ENCODE results near the gene PRRC2B. TPM values are rescaled to one million over a fixed set of nuclear protein-coding genes. Genes with fewer than 3 reads are reported as not detected.

PRRC2B gene
- total RNA-seq, 6 experiments from 2014 or later, result 130 to 173 (median 145) TPM

DNA sequence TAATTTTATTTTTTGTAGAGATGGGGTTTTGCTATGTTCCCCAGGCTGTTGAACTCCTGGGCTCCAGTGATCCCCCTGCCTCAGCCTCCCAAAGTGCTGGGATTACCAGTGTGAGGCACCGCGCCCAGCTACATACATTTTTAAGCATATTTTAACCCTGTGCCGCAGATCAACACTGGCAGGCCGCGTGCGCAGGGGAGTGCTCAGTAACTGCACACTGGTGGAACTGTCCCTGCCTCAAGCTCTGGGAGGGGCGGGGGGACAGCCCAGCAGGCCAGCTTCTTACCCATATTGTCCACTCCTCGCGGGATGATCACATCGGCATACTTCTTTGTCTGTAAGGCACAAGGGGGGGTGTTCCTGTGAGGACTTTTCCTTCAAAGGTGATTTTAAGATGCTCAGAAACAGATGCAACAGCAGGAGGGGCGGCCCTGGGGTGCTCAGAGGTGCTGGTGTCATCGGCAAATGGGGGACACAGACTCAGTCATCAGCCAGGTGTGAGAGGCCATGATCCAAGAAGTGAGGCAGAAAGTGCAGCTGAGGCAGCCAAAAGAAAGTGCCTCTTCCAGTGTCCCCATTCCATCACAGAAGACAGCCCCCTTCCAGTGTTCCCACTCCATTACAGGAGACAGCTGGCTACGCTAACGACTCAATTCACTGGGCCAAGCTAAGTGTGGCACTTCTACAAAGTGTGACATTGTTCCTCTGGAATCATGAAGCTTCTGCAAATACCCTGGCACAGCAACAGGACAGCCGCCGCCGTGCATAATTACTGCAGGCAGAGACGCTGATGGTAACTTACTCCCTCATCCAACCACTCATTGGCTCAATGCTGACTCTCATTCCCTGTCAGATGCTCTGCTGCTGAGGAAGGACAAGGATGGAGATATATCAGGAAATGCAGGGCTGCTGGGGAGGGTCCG, 132.0 kb downstream of the PRRC2B start:
- H3K36me3 Mint-ChIP-seq (ENCODE audit: low read depth), result peaks cover 18% of the 10 kb centered on the region; the same call in 1 of the 2 replicates
- no peaks in the 10 kb centered on the region for H3K9me3 Mint-ChIP-seq
- no peak overlapping the region for H3K4me3 Mint-ChIP-seq
- H3K4me1 Mint-ChIP-seq (ENCODE audit: low read depth), result peaks cover 19% of the 10 kb centered on the region
- no peak overlapping the region for H3K27ac Mint-ChIP-seq
- H3K27me3 Mint-ChIP-seq (ENCODE audit: insufficient read depth), result peaks cover 3% of the 10 kb centered on the region
- TF ChIP-seq, protein P1, sequence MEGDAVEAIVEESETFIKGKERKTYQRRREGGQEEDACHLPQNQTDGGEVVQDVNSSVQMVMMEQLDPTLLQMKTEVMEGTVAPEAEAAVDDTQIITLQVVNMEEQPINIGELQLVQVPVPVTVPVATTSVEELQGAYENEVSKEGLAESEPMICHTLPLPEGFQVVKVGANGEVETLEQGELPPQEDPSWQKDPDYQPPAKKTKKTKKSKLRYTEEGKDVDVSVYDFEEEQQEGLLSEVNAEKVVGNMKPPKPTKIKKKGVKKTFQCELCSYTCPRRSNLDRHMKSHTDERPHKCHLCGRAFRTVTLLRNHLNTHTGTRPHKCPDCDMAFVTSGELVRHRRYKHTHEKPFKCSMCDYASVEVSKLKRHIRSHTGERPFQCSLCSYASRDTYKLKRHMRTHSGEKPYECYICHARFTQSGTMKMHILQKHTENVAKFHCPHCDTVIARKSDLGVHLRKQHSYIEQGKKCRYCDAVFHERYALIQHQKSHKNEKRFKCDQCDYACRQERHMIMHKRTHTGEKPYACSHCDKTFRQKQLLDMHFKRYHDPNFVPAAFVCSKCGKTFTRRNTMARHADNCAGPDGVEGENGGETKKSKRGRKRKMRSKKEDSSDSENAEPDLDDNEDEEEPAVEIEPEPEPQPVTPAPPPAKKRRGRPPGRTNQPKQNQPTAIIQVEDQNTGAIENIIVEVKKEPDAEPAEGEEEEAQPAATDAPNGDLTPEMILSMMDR (IDR thresholded peaks at IDR 0.05), result no peak
- DNase-seq, result no peak

DNA sequence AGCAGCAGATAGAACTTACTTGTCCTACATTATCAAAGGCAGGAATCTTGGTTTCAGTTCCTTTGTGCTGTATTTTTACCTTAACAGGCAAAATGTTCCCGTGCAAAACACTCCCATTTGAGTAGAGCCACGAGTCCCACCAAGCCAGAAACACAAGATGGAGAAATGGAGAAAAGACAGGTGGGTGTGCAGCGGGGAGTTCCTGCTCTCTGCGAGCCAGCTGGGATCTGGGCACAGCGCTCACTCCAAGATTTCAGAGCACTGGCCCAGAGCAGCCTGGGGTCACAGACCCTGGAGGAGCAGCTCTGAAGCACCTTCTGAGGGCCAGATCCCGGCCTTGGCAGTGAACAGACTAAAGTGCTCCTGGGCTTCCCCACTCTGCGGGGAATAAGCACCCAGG, 134.3 kb downstream of the PRRC2B start:
- Mint-ChIP-seq H3K36me3 (ENCODE audit: low read depth) (peaks cover 13% of the 10 kb centered on the region; the same call in 1 of the 2 replicates), H3K4me1 (ENCODE audit: low read depth) (peaks cover 19% of the 10 kb centered on the region), H3K9me3 (no peaks in the 10 kb centered on the region), H3K4me3 (no peak overlapping the region), H3K27me3 (ENCODE audit: insufficient read depth) (peaks cover 2% of the 10 kb centered on the region), H3K27ac (no peak overlapping the region)
- DNase-seq, result no peak
- TF ChIP-seq, protein P1 (IDR thresholded peaks at IDR 0.05), result no peak

DNA sequence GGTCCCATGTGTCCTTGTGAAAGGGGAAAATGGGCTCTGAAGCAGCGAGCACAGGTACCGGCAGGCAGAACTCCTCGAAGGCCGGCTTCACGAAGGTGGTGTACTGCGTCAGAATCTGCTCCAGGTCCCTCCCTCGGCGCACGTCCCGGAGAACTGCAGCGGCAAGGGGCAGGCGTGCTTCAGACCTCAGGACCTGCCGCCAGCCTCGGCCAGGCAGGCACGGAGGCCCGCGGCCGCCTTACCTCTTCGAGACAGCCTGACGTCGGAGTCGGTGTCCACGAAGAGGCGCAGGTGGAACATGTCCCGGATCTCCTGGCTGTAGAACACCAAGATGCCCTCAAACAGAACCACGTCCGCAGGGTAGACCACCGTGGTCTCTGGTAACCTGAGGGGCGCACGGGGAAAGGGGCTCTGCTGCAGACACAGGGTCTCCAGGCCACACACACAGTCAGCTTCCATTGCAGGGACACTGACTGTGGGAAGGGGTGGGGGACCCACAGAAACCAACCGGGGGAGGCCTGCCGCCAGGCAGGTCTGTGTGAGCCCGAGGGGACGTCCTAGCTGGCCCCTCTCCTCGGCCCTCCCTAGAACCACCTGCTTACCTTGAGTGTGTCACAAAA, 135.1 kb downstream of the PRRC2B start:
- no peak for DNase-seq
- TF ChIP-seq, protein P1 (IDR thresholded peaks at IDR 0.05), result no peak
- peaks cover 13% of the 10 kb centered on the region; the same call in 1 of the 2 replicates for H3K36me3 Mint-ChIP-seq (ENCODE audit: low read depth)
- H3K27ac Mint-ChIP-seq, result no peak overlapping the region
- no peak overlapping the region for H3K4me3 Mint-ChIP-seq
- H3K27me3 Mint-ChIP-seq (ENCODE audit: insufficient read depth), result peaks cover 2% of the 10 kb centered on the region
- no peaks in the 10 kb centered on the region for H3K9me3 Mint-ChIP-seq
- peaks cover 19% of the 10 kb centered on the region for H3K4me1 Mint-ChIP-seq (ENCODE audit: low read depth)

DNA sequence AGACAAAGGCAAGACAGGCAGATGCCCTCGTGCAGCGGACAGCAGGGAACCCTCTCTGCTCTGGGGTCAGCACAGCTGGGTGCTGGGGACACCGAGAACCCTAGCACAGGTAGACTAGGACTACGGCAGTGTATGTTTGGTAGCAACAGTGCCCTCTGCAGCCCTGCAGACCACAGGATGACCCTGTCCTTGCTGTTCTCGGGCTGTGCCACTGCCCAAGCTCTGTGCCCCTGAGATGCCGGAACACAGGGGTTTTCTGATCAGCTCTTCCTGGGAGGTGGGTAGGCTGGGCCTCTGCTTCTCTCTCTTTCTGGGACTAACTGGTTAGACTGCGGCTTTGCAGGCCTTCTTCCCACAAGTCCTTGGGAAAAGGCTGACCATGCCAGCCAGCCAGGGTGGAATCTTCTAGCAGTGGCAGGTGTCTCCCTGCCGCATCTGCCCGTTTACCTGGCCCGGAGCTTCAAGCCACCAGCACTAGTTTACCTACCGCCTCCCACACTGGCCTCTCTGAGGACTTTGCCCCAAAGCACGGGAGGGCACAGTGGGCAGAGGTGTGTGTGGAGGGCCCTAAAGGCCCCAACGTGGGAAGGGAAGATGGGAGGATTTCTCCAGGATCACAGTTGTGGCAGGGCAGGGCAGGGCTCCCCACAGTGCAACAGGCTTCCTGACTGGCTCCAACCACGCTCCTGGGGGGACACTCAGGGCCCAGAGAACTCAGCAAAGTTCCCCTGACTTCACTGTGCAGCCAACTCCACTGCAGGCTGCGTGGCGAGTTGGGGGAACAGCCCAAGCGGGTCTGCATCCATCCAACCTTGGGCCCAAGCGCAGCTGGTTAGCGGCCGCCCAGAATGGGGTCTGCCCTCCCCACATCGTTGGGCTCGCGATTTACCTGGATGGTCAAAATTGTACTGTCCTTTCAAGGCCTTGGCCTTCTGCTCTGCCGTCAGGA, 136.0 kb downstream of the PRRC2B start:
- Mint-ChIP-seq H3K36me3 (ENCODE audit: low read depth) (peaks cover 9% of the 10 kb centered on the region; the same call in 1 of the 2 replicates), H3K27me3 (ENCODE audit: insufficient read depth) (peaks cover 2% of the 10 kb centered on the region), H3K4me1 (ENCODE audit: low read depth) (peaks cover 11% of the 10 kb centered on the region), H3K9me3 (no peaks in the 10 kb centered on the region), H3K4me3 (peak overlapping the region; percentile 93), H3K27ac (peak overlapping the region; percentile 54)
- no peak for DNase-seq
- TF ChIP-seq, protein P1 (IDR thresholded peaks at IDR 0.05), result no peak

DNA sequence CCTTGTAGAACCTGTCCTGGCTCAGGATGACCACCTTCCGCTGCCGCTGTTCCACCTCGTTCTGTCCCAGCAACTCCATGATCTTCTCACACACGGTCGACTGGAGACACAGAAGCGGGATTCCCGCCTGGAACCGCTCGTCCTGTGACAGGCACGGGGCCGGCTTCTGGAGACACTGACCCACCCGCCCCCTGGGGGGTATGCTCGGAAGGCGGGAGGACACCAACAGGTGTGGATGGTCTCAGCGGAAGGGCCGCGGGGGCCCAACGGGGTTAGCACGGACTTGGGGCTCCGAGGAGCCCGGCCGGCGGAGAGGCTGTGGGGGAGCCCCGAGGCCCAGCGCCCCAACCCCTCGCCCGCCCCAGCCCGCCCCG, 136.6 kb downstream of the PRRC2B start:
- H3K4me1 Mint-ChIP-seq (ENCODE audit: low read depth), result peaks cover 10% of the 10 kb centered on the region
- DNase-seq, result peak; percentile 25
- H3K4me3 Mint-ChIP-seq, result peak overlapping the region; percentile 93
- H3K36me3 Mint-ChIP-seq (ENCODE audit: low read depth), result peaks cover 7% of the 10 kb centered on the region; the same call in 1 of the 2 replicates
- TF ChIP-seq, protein P1 (IDR thresholded peaks at IDR 0.05), result peak; percentile 61
- H3K9me3 Mint-ChIP-seq, result no peaks in the 10 kb centered on the region
- H3K27ac Mint-ChIP-seq, result peak overlapping the region; percentile 54
- H3K27me3 Mint-ChIP-seq (ENCODE audit: insufficient read depth), result peaks cover 2% of the 10 kb centered on the region; the same call in 1 of the 2 replicates
